ENCODE results near the gene HOXA11.

HOXA11 gene

GRCh38 chr7:27147199-27148030 is 37.6 kb downstream of the HOXA11 start, which contains the start of gene HOXA6:
Gene HOXA6 (minus strand): TSS chr7:27147774. CDS start chr7:27147749, 25 bp downstream.
- DNase-seq (ENCODE audit: low read depth in 3 of 3) = no peak

DNA sequence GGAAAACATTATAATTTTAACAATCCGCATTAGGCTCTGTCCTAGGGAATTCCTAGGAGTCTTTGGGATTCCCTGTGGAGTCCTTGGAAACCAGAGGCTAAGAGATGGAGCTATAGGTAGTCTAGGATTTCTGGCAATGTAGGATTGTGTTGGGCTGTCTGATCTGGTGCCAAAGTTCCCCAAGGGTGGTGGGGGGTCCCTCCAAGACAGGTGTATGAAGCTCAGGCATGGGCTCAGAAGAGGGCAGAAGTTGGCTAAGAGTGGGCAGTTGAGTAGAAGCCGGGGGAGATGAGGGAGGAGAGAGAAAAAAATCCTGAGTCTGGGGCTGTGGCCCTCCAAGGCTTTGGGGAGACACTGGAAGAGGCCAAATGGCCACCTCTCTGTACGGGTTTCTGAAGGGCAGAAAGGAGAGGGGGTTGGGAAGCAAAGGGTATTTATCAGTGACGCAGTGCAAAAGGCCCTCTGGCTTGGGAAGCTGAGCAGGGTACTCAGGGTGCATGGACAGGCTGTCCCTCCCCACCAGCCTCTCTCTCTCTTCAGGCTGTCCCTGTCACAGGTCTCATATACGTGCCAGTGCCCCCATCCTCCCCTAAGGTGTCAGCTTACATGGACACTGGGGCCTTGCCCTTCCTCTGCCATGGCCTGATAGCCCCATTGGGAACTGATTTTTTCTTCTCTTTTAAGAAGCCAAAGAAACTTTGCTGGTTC is 38.4 kb downstream of the HOXA11 start:
- DNase-seq (ENCODE audit: low read depth in 3 of 3) = no peak

DNA sequence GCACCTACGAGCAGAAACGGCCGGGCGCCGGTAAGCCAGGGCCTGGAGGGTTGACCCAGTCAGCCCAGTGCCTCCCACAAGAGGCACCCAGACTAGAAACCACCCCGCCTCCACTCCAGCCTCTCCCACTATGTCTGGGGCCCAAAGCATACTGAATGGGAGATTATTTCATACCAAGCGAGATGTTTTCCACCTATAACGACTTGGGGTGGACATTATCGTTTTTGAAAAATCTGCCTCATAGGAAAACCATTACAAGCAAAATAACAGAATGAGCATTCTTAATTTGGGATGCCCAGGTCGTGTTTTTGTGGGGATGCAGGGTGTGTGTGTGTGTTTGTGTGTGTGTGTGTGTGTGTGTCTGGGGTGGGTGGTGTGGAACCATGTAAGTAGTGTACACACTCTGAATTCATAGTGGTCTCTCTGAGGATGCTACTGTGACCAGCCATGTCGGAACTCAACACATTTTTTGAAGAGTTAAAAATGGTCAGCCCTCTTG is 39.1 kb downstream of the HOXA11 start:
- no peak for DNase-seq (ENCODE audit: low read depth in 3 of 3)

DNA sequence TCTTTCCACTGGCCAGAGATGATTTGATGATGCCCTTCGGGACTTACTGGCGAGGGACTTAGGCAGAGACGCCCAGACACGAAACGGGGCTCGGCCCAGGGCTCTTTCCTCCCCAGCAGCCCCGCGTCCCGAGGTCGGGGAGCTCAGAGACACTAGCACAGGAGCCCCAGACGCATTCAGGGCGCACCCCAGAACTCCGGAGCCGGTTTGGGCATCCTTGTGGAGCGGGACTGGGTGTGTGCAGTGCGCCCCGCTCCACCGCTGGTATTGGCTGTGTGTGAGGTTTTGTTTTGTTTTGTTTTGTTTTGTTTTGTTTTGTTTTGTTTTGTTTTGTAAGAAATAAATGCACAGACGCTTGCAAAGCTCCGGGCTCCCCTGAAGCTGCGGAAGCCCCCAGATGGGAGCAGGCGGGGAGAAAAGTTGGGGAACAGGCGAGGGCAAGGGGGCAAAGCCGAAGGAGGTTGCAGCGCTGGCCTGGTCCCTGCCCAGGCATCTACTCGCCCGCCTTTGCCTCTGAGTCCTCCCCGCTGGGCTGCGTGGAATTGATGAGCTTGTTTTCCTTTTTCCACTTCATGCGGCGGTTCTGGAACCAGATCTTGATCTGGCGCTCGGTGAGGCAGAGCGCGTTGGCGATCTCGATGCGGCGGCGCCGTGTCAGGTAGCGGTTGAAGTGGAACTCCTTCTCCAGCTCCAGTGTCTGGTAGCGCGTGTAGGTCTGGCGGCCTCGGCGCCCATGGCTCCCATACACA is 39.7 kb downstream of the HOXA11 start:
- DNase-seq (ENCODE audit: low read depth in 3 of 3) = no peak

DNA sequence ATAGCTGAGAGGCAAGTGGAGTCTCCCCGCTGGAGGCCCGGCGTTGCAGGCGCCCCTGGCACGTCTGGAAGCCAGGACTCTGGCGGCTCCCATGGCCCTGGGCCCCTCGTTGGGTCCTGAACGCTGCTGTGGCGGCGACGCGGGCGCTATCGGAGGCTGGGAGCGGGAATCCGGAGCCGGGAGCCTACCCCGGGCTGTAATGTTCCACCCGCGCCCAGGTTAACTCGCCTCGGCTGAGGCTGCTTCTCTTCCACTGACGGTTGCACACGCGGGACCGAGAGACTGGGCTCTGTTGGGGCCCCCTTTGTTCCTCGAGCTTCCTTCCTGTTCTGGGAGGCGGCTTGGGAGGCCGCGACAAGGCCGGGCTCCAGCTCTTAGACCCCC is 40.3 kb downstream of the HOXA11 start:
- no peak for DNase-seq (ENCODE audit: low read depth in 3 of 3)

GRCh38 chr7:27143950-27144780 is 40.9 kb downstream of the HOXA11 start:
- no peak for DNase-seq (ENCODE audit: low read depth in 3 of 3)

DNA sequence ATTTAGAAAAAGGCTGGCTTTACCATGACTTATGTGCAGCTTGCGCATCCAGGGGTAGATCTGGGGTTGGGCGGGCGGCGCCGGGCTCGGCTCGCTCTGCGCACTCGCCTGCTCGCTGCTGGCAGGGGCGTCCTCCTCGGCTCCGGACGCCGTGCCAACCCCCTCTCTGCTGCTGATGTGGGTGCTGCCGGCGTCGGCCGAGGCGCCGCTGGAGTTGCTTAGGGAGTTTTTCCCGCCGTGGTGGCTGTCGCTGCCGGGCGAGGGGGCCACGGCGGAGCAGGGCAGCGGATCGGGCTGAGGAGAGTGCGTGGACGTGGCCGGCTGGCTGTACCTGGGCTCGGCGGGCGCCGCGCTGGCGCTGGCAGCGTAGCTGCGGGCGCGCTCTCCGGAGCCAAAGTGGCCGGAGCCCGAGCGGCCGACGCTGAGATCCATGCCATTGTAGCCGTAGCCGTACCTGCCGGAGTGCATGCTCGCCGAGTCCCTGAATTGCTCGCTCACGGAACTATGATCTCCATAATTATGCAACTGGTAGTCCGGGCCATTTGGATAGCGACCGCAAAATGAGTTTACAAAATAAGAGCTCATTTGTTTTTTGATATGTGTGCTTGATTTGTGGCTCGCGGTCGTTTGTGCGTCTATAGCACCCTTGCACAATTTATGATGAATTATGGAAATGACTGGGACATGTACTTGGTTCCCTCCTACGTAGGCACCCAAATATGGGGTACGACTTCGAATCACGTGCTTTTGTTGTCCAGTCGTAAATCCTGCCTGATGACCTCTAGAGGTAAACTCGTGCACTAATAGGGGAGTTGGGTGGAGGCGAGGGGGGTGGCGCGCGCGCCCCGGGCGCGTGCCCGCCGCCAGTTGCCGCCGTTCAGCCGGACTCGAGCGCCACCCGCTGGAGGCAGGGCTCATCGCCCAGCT is 41.7 kb downstream of the HOXA11 start, which contains the start of gene HOXA5:
Gene HOXA5 (minus strand): TSS at position 659 of the 927 bp plus-strand sequence. CDS start 74 bp downstream, at position 585.
- DNase-seq (ENCODE audit: low read depth in 3 of 3) = no peak

DNA sequence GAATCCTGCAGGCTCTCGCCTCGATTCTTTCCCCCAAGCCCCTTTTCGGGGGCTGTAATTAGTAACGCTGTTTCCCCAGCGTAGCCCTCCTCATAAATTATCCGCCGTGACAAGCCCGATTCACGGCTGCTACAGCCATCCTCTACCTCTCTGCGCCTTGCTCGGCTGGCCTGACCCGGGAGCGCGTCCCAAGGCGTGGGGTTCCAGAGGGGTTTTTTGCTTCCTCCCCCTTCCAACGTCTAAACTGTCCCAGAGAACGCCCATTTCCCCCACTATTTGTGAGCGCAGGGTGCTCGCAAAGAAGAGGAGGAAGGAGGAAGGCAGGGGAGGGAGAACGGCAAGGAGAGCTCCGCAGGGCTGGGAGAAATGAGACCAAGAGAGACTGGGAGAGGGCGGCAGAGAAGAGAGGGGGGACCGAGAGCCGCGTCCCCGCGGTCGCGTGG is 42.4 kb downstream of the HOXA11 start:
- DNase-seq (ENCODE audit: low read depth in 3 of 3) = no peak

DNA sequence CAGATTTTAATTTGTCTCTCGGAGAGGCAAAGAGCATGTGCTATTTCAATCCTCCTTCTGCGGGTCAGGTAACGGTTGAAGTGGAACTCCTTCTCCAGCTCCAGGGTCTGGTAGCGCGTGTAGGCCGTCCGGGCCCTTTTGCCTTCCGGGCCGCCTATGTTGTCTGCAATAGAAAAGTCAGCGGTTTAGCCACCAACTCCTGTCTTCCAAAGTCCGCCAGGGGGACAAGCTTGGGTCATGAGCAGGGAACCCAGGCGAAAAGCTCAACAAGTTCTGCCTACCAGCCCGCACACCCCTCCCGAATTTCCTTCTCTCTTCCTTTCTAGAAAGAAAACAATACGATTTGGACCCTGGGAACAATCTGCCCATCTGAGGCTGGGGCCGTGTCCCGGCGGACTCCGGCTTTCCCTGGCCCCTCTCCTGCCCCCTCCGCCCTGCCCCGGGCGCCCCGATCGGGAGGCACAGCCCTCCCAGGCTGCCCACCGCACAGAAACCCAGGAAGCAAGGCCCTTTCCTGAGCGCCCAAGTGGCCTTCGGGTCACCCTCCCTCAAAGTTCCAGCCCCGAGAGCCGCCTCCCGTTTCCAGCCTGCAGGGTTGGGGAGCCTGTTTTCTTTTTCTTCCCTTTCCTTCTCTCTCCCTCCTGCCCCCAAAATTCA is 43.0 kb downstream of the HOXA11 start:
- no peak for DNase-seq (ENCODE audit: low read depth in 3 of 3)

DNA sequence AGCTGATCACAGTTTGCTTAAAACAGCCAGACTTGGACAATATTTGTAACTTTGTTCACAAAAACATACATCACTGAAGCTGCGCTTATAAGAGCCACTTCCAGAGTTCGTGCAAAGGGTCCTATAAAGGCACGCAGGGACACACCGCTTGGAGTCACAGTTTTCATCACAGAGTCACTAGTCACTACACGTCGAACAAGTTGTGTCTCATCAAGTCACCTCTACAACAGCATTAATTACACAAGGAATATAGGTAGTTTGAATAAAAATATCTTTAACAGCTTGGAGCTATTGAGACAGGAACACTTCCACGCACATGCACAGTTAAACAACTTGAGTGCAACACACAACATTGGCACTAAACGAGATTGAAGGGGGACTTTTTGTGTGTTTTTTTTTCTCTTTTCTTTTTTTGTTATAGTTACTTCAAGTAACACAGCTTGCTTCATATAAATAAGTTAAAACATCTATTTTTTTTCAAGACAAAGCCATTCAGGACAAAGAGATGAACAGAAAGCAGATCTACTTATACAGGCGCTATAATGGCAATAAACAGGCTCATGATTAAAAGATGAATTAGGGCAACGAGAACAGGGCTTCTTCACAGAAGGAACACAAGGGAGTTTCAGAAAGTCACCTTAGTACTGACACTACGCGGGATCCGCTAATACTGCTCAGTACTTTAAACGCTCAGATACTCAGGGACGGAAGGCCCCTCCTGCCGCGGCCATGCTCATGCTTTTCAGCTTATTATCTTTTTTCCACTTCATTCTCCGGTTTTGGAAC is 43.7 kb downstream of the HOXA11 start:
- DNase-seq (ENCODE audit: low read depth in 3 of 3) = no peak

GRCh38 chr7:27140126-27140857 is 44.7 kb downstream of the HOXA11 start:
- no peak for DNase-seq (ENCODE audit: low read depth in 3 of 3)

DNA sequence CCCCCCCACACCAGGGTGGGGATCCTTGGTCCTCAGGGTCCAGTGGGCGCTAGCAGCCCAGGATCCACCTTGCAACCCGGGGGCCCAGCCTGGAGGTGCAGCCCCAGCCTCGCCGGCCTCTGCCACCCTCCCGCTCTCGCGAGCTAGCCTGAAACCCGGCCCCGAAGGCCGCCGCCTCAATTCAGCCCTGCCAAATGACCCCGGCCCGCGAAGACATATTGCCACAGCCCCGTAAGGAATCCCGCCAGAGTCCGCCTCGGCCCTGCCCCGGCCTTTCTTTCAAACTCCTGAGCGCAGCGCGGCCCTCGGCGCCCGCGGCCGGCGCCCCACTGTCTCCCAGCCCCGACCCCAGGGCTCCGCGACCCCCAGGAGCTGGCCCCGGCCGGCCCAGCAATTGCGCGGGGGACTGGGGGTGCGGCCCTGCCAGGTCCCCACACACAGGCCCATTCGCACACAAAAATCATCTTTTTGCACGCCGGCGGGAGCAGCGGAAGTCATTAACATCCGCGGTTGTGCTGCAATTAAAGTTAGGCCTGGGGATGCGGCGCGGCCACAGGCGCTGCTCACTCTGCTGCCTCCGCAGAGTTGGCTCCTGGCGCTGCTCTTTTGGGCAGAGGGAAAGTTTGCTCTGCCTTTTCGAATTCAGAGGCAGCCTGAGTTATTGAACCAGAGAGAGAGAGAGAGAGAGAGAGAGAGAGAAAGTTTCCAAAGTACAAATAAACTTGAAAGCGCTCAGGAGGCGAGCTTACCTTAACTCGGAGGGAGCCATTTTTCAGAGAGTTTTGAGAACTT is 45.5 kb downstream of the HOXA11 start:
- no peak for DNase-seq (ENCODE audit: low read depth in 3 of 3)

DNA sequence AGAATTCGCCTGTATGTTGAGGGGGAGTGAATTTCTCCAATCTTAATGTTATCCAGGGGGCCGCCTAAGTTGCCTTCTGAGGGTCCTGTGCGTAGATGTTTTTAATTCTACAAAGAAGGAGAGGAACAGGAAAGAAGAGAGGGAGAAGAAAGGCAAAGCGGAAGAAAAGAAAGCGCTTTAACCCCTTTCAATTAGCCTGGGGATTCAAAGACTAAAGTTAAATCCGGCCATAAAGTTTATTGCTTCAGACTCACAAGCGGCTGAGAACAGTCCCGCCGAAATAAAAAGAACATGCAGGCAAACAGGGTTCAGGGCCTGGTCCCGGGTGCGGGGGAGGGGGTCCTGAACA is 46.1 kb downstream of the HOXA11 start:
- no peak for DNase-seq (ENCODE audit: low read depth in 3 of 3)

DNA sequence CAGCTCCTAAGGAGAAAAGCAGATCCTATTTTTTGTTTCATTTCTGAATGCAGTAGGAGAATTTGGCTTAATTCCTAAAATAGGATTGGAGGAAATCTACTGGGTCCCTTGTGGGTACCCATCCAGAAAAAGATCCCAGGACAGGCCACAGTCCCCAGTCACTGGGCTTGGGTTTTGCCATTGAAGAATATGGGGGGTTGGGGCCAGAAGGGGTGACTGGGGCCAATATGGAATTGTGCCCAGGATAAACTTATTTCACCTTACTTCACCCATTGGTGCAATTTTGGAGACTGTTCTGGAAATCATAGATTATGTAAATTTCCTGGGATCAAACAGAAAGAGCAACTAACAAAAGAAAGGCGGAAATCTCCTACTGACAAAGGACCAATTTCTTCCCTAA is 46.6 kb downstream of the HOXA11 start:
- DNase-seq (ENCODE audit: low read depth in 3 of 3) = no peak

DNA sequence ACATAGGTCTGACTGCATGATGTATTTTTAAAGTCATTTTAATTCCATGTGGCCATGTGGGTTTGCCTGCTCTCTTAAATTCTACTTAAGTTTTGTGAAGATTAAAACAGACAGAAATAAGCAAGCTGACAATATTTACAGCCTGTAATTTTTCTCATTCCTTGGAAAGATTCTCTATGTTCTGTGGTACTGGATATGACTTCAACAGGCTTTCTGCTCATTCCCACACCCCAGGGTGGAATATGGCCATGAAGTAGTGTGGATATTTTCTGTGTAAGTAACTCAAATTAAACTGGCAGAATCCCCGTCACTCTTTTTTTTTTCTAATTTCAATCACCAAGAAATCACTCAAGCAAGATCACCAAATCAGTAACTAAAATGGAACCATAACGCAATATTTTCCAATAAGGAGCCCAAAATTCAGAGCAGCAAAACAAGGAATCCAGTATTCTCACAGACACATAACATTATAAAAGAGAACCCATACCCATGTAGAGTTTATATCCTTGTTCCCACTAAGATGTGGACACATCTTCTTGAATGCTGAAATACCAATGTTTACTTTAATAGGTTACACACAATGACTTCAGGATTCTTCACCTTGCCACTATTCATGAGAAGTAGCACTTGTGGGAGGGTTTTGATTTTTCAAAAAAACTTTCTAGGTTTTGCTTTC is 47.3 kb downstream of the HOXA11 start:
- no peak for DNase-seq (ENCODE audit: low read depth in 3 of 3)

DNA sequence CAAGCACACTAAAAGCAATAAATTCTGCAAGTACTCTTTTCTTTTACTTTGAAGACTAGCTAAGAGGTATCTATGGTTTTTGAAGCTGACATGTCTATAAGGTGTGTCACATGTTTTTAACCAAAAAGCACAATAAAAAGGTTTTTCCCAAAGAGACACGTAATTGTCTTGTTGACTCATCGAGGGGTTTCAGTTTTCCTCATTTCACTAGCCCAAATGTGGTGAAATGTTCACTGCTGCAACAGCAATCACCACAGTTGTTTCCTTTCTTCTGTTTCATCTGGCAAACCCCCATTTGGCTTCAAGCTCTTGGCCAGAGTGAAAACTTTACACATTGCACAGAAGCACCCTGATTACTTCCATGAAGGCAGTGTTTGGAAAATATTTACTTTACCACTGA is 50.6 kb downstream of the HOXA11 start:
- DNase-seq (ENCODE audit: low read depth in 3 of 3) = no peak

Data from stimulated activated CD4-positive, alpha-beta T cell treated with anti-CD3 and anti-CD28 coated beads, TNF-alpha, amount 100 ng/mL, for 48 hours (primary cell).